Measurements from ENCODE around the gene ADGRL2.
"Not testable (repeated sequence)": the region's sequence is repeated elsewhere in the genome, so short reads cannot be mapped to it uniquely, and the experiment has no call there.

Gene ADGRL2

GRCh38 chr1:81850495-81850894 is 49.8 kb downstream of the ADGRL2 start:
- DNase-seq: no peak

DNA sequence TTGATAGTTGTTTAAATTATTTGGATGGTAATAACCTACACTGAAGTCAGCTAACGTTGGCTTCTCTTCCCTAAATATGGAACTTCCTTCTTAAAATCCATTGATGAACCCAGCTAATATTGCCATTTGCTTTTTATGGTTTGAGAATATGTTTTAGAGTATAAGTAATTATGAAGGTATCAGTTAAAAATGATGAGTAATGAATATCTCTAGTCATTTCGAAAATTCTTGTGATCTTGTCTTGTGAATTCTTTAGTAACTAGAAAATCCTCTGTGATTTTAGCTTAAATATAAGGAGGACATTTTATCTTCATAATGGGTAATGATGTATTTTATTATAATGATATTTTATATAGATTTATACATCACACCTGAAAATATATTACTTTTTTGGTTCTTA is 50.5 kb downstream of the ADGRL2 start:
- DNase-seq: no peak

DNA sequence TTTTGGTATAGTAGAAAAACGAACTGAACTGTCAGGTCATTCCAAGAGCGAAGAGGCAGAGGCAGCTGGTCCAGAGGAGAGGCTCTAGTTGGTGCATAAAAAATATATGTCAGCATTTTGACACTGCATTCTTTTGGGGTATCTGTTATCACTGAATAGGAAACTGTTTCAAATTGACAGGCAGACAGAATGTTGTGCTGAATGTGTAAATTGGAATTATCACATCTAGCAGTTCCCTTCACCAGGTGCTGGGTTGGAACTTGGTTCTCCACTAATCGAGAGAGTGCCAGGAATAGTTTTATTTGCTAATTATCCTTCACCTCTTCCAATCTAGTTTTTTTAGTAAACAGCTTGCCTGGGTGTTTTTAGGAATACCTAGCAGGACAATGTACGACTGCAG is 52.2 kb downstream of the ADGRL2 start:
- DNase-seq: no peak

DNA sequence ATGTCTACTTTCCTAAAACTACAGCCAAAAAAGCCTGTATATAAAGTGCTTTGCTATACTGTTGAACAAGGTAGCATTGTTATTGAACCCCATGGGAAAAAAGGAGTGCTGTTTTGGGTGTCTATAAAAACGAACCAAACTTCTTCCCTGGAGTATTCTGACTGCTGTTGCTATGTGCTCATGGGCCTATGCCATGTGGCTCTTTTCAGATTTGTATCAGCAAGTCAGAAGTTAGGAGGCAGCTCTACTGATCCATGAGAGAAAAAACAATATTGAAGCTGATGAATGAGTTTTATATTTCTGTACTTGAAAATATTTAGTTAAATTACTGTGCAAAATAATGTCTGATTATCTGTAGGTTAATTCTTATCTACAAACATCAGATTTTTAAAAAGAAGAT is 66.5 kb downstream of the ADGRL2 start:
- no peak for DNase-seq

GRCh38 chr1:81869307-81869706 is 68.6 kb downstream of the ADGRL2 start:
- DNase-seq: no peak

- DNase-seq: not testable (repeated sequence)
Measured at GRCh38 chr1:81871091-81871490, 70.4 kb downstream of the ADGRL2 start.

DNA sequence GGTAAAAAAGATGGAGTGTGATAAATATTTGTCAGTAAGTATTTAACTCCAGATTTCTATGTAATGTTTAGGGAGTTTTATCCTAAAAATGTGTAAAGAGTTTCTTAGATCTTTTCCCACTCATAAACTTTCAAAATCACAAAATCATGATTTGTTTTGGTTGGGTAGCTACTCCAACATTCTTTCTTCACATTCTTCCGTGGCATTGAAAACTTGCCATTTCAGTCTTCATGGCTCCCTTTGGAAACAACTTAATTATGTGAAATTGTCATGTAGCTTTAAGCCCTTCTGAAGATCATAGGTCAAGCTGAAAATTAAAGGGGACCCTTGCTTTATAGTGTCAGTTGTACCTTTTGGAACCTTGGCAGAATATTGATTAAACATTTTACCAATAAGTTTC is 73.2 kb downstream of the ADGRL2 start:
- no peak for DNase-seq

- DNase-seq: no peak
Measured at GRCh38 chr1:81874461-81874860, 73.7 kb downstream of the ADGRL2 start.

GRCh38 chr1:81874940-81875339 is 74.2 kb downstream of the ADGRL2 start:
- DNase-seq: no peak

DNA sequence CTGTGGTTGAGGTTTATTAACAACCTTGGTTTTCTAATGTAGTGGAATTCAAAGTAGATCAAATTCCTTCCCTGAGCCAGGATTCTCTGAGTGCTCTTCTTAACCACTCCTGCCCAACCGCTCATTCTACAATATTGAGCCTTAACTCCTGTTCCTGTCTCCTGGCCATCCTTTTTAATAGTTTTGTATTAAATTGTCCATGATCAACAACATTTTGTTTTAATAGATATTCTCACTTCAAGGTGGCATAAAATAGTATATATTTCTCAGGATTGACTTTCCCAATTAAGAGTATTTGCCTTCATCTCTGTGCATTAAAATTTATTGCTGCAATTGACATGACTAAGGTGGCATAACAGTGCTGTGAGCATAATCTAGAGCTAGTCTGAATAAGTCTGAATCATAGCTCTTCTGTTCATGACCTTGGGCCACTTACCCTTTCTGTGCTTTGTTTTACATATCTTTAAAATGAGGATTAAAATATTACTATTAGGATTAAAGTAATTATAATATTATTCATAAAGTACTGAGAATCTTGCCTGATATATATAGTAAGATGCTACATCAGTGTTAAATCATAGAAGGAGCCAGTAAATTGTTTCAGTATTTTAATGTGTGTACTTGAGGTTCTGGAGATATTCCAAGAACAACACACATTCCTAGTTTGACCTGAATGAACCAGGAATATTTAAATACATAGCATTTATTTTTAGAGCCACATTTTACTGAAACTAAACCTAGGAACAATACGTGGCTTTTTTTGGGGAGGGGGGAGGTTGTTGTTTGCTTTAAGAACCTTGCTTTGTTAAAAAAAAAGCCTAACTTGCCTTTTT is 76.4 kb downstream of the ADGRL2 start:
- no peak for DNase-seq

DNA sequence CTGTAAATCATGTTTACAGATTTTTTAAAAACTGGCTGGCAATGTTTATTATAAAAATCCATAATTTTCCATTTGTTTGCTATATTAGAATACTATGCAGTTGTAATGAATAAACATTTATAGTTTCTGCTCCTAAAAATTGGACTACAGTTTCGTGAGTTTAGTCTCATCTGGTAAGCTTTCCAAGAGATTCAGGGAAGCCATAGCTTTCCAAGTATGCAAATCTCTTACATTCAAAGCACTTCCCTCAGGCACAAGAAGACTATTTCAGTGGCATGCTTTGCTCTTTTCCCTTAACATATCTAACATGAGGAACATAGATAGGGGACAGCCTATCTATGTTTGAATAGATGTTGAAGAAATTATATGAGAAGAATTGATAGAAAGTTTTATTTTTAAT is 77.2 kb downstream of the ADGRL2 start:
- DNase-seq: no peak

GRCh38 chr1:81878538-81878937 is 77.8 kb downstream of the ADGRL2 start:
- no peak for DNase-seq

GRCh38 chr1:81880781-81881180 is 80.0 kb downstream of the ADGRL2 start:
- DNase-seq: no peak

- DNase-seq: no peak
Measured at GRCh38 chr1:81885291-81885690, 84.6 kb downstream of the ADGRL2 start.

DNA sequence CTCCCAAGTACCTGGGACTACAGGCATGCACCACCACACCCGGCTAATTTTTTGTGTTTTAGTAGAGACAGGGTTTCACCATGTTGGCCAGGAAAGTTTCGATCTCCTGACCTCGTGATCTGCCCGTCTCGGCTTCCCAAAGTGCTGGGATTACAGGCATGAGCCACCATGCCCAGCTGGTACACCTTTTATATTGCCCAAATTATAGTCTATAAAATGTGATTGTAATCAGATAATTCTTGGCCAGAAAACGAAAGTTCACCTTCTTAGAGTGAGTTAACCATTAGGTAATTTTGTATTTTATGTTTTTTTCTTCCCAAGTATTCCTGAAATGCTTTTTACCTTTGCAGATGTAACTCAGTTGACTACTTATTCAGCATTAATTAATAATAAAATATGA is 85.6 kb downstream of the ADGRL2 start:
- not testable (repeated sequence) for DNase-seq

DNA sequence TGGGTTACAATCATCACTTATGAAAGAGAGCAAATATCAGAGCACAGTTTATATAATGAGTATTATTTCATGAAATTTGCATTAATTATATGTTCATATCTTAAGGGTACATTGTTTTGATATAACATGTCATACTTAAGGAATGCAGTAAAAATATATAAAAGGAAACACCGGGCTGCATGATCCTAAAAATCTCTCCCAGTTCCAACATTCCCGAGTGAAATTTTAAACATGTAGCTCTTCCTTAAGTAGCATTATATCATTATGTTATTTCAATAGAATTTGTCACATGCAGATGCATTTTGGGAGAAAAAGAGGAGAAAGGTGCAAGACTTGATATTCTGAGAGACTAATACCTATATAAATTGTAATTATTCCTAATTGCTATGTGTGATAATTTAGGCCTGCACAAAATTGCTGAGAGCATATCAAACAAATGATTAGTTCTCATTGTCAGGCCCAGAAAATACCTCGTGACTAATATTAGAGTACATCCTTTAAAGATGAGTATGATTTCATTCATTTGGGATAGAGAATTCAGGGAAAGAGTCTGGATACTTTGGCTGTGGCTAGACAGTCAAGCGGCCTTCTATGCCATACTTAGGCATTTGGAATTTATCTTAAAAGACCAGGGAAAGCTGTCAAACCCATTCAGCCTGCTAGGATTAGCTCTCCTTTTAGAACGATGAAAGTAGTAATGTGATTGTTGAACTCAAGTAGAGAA is 86.8 kb downstream of the ADGRL2 start:
- no peak for DNase-seq

GRCh38 chr1:81889166-81889565 is 88.4 kb downstream of the ADGRL2 start:
- no peak for DNase-seq

DNA sequence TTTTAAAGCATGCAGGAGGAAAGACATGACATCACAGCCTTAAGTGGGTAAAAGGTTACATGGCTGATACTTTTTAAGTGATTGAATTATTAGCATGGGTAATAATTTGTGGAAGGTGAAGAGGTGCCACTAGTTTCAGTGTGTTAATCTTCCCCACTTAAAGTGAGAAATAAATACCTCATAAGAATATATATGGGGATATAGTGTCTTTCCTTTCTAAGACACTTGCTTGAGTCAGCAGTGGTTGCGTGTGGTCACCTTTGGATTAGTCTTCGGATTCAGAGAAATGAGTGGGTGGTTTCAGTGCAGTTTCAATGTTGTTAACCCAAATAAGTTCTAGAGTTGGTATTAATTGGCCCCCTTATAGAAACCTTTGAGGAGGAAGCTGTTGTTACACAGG is 94.1 kb downstream of the ADGRL2 start:
- DNase-seq: no peak

- no peak for DNase-seq
Measured at GRCh38 chr1:81899214-81899821, 98.6 kb downstream of the ADGRL2 start.

GRCh38 chr1:81907575-81907974 is 106.8 kb downstream of the ADGRL2 start:
- DNase-seq: no peak

GRCh38 chr1:81912383-81912782 is 111.6 kb downstream of the ADGRL2 start:
- DNase-seq: no peak

GRCh38 chr1:81915937-81916336 is 115.2 kb downstream of the ADGRL2 start:
- DNase-seq: no peak

GRCh38 chr1:81920245-81920740 is 119.6 kb downstream of the ADGRL2 start:
- no peak for DNase-seq

DNA sequence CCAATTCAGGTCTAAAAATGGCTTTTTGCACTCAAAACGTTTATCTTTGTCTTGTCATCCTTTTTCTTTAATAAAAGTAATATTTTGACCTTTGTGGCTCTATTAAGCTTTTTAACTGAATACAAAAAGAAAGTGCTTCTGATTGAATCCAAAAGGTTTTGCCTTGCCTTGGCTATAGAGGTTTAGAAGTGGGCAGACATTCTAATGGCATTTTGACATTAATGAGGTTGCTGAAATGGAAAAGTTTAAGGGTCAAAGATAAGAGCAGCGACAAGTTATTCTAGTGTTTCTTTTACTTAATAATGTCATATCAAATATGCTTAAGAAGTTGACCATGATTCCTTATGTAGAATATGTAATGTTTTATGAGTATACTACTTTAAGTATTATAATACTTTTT is 120.2 kb downstream of the ADGRL2 start:
- no peak for DNase-seq

Data from CD4-positive, alpha-beta T cell treated with Interleukin-6 for 4 hours (primary cell).